Aortic smooth muscle cell (primary cell): ENCODE data around the gene OR10V1. TPM values are rescaled to one million over a fixed set of nuclear protein-coding genes. Genes with fewer than 3 reads are reported as not detected.

Experiments used
- total RNA-seq: library from RNA; depleted of rRNA; stranded (reverse); fragments of >200 nt; gene quantifications from 2 replicates; pipeline ENCODE4 v1.2.3, GENCODE V29; 2014

The OR10V1 gene
- total RNA-seq, result not detected in 2 replicates

DNA sequence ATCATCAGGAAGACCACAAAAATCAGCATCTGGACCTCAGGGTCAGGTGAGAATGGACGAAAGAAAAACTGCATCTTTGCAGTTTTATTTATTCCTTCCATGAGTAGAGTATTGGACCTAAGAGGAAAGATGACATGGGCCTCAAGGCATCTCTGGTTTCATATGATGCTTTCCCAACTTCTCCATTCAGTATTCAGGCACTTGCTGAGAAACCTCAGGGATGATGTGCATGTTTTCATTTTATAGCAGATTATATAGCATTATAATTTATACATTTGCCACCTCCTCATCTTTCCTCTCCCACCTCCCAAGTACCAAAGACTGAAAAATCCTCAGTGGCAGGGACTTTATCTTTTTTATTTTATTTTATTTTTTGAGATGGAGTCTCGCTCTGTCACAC, at the start of gene OR10V1:
OR10V1 (minus strand) TSS at position 101 of the 400 bp plus-strand sequence; CDS start at position 101, 0 bp downstream.

GRCh38 chr11:59754859-59755700, 41.4 kb upstream of the OR10V1 start, which contains the start of gene STX3:
Gene STX3, plus strand, starts transcription at chr11:59755376. Its CDS starts 230 bp downstream, at chr11:59755606.

GRCh38 chr11:59668950-59669610, 44.6 kb downstream of the OR10V1 start, which contains the start of gene PATL1:
Gene PATL1, minus strand, starts transcription at chr11:59669037. Its CDS starts 142 bp downstream, at chr11:59668895.

Other genes with a start within 250 kb of the OR10V1 start
- gene OR4D10, start 240.5 kb downstream of the OR10V1 start, total RNA-seq, result not detected in 2 replicates
- not detected in 2 replicates for gene OR4D11, start 210.3 kb downstream of the OR10V1 start, total RNA-seq
- gene OR4D9, start 202.3 kb downstream of the OR10V1 start, total RNA-seq, result not detected in 2 replicates
- gene OSBP, start 98.1 kb downstream of the OR10V1 start, total RNA-seq, result 35.0 and 40.8 TPM in 2 replicates
- 5.3 and 7.3 TPM in 2 replicates for gene PATL1, start 44.8 kb downstream of the OR10V1 start, total RNA-seq
- gene STX3, start 41.5 kb upstream of the OR10V1 start, total RNA-seq, result 16.5 and 25.9 TPM in 2 replicates
- 30.5 and 35.4 TPM in 2 replicates for gene MRPL16, start 96.9 kb upstream of the OR10V1 start, total RNA-seq
- gene CBLIF, start 131.7 kb upstream of the OR10V1 start, total RNA-seq, result not detected in 2 replicates
- gene TCN1, start 152.6 kb upstream of the OR10V1 start, total RNA-seq, result under 0.01 TPM in 1 of 2 replicates, not detected in the other
- not detected in 2 replicates for gene OOSP3, start 164.9 kb upstream of the OR10V1 start, total RNA-seq
- not detected in 2 replicates for gene OOSP1, start 224.6 kb upstream of the OR10V1 start, total RNA-seq